HG02885 (cell line): Measurements from ENCODE around the gene TPRX2.
"Not testable (repeated sequence)": the region's sequence is repeated elsewhere in the genome, so short reads cannot be mapped to it uniquely, and the experiment has no call there.

Experiments used
- ATAC-seq: cut with Tn5 transposase; IDR thresholded peaks from one replicate; pipeline ENCODE4 v1.9.1; 2021; ENCODE audit warnings: mild to moderate bottlenecking; ENCODE audit not compliant: unreplicated experiment, poor library complexity

The TPRX2 gene

GRCh38 chr19:47858646-47859285 lies at the start of gene TPRX2:
Gene TPRX2, plus strand, starts transcription at chr19:47859235. Its CDS starts 12 bp downstream, at chr19:47859247.
- ATAC-seq: not testable (repeated sequence)

GRCh38 chr19:47813304-47813994 lies 45.6 kb upstream of the TPRX2 start:
- ATAC-seq: no peak

GRCh38 chr19:47813995-47814328 lies 45.1 kb upstream of the TPRX2 start:
- ATAC-seq: no peak

GRCh38 chr19:47816270-47816669 lies 42.8 kb upstream of the TPRX2 start:
- not testable (repeated sequence) for ATAC-seq

GRCh38 chr19:47818221-47818620 lies 40.8 kb upstream of the TPRX2 start:
- ATAC-seq: not testable (repeated sequence)

- ATAC-seq: no peak
Measured at GRCh38 chr19:47819858-47820257, 39.2 kb upstream of the TPRX2 start.

- ATAC-seq: no peak
Measured at GRCh38 chr19:47820410-47820809, 38.6 kb upstream of the TPRX2 start.

GRCh38 chr19:47821460-47822020 lies 37.5 kb upstream of the TPRX2 start, which contains the start of gene CRX:
Gene CRX, plus strand, starts transcription at chr19:47821937. Its CDS starts 12,507 bp downstream, at chr19:47834444.
- no peak for ATAC-seq

GRCh38 chr19:47824396-47824795 lies 34.6 kb upstream of the TPRX2 start:
- no peak for ATAC-seq

- no peak for ATAC-seq
Measured at GRCh38 chr19:47826800-47827199, 32.2 kb upstream of the TPRX2 start.

- no peak for ATAC-seq
Measured at GRCh38 chr19:47832723-47833122, 26.3 kb upstream of the TPRX2 start.

GRCh38 chr19:47836038-47836437 lies 23.0 kb upstream of the TPRX2 start:
- no peak for ATAC-seq

GRCh38 chr19:47839411-47839810 lies 19.6 kb upstream of the TPRX2 start:
- no peak for ATAC-seq

- no peak for ATAC-seq
Measured at GRCh38 chr19:47839913-47840312, 19.1 kb upstream of the TPRX2 start.

GRCh38 chr19:47842941-47843340 lies 16.1 kb upstream of the TPRX2 start:
- ATAC-seq: no peak

- no peak for ATAC-seq
Measured at GRCh38 chr19:47848425-47848822, 10.6 kb upstream of the TPRX2 start.

- ATAC-seq: no peak
Measured at GRCh38 chr19:47848823-47849473, 10.1 kb upstream of the TPRX2 start.

- ATAC-seq: no peak
Measured at GRCh38 chr19:47853003-47853402, 6.0 kb upstream of the TPRX2 start.

- ATAC-seq: no peak
Measured at GRCh38 chr19:47854459-47854858, 4.6 kb upstream of the TPRX2 start.

- not testable (repeated sequence) for ATAC-seq
Measured at GRCh38 chr19:47858231-47858630, 804 bp upstream of the TPRX2 start.

GRCh38 chr19:47859838-47860237 lies 803 bp downstream of the TPRX2 start:
- not testable (repeated sequence) for ATAC-seq
